ENCODE data around the gene DAPK1.

Gene DAPK1

GRCh38 chr9:87515006-87515405, 17.3 kb downstream of the DAPK1 start:
- Histone ChIP-seq H3K9ac (ENCODE audit: low read length) (no peak overlapping the region), H3F3A (ENCODE audit: insufficient read depth, low read length) (no peaks in the 10 kb centered on the region), H3K4me2 (ENCODE audit: low read depth, low read length) (no peak overlapping the region), H2AFZ (ENCODE audit: low read length) (no peak overlapping the region), H3K27ac (ENCODE audit: low read length) (no peak overlapping the region), H3K27me3 (replicated peaks; ENCODE audit: insufficient read depth, low read length) (no peaks in the 10 kb centered on the region), H4K20me1 (ENCODE audit: insufficient read depth, low read length) (no peaks in the 10 kb centered on the region), H3K9me2 (replicated peaks; ENCODE audit: insufficient read depth, low read length) (no peaks in the 10 kb centered on the region), H3K4me3 (ENCODE audit: low read length) (no peak overlapping the region), H3K79me2 (ENCODE audit: low read length) (peaks cover 49% of the 10 kb centered on the region), H3K9me3 (replicated peaks; ENCODE audit: insufficient read depth, low read length) (no peaks in the 10 kb centered on the region; the same call in 1 of the 2 replicates), H3K36me3 (replicated peaks; ENCODE audit: insufficient read depth, low read length) (0 out of 2 replicates have a peak, but pooled peaks cover 2% of the 10 kb centered on the region), H3K4me1 (ENCODE audit: low read length) (no peaks in the 10 kb centered on the region)
- TF ChIP-seq CTCF (IDR thresholded peaks at IDR 0.05; ENCODE audit: low read length) (no peak), EZH2 (optimal IDR thresholded peaks at IDR 0.05; ENCODE audit: low read depth, low read length) (no peak), EZH2phosphoT487 (IDR thresholded peaks at IDR 0.05; ENCODE audit: low read length) (no peak)
- no peak for DNase-seq

GRCh38 chr9:87515588-87516221, 18.0 kb downstream of the DAPK1 start:
- H3K9ac ChIP-seq (ENCODE audit: low read length), result no peak overlapping the region
- no peaks in the 10 kb centered on the region for H3K9me2 ChIP-seq (replicated peaks; ENCODE audit: insufficient read depth, low read length)
- 0 out of 2 replicates have a peak, but pooled peaks cover 2% of the 10 kb centered on the region for H3K36me3 ChIP-seq (replicated peaks; ENCODE audit: insufficient read depth, low read length)
- H3K79me2 ChIP-seq (ENCODE audit: low read length), result peaks cover 53% of the 10 kb centered on the region
- TF ChIP-seq EZH2 (optimal IDR thresholded peaks at IDR 0.05; ENCODE audit: low read depth, low read length), result no peak
- TF ChIP-seq EZH2phosphoT487 (IDR thresholded peaks at IDR 0.05; ENCODE audit: low read length), result no peak
- no peak overlapping the region for H3K4me3 ChIP-seq (ENCODE audit: low read length)
- no peaks in the 10 kb centered on the region for H3F3A ChIP-seq (ENCODE audit: insufficient read depth, low read length)
- no peak overlapping the region for H3K27ac ChIP-seq (ENCODE audit: low read length)
- H3K9me3 ChIP-seq (replicated peaks; ENCODE audit: insufficient read depth, low read length), result no peaks in the 10 kb centered on the region; the same call in 1 of the 2 replicates
- no peaks in the 10 kb centered on the region for H3K27me3 ChIP-seq (replicated peaks; ENCODE audit: insufficient read depth, low read length)
- no peaks in the 10 kb centered on the region for H4K20me1 ChIP-seq (ENCODE audit: insufficient read depth, low read length)
- H3K4me2 ChIP-seq (ENCODE audit: low read depth, low read length), result no peak overlapping the region
- no peak overlapping the region for H2AFZ ChIP-seq (ENCODE audit: low read length)
- no peaks in the 10 kb centered on the region for H3K4me1 ChIP-seq (ENCODE audit: low read length)
- no peak for DNase-seq

GRCh38 chr9:87516222-87516925, 18.7 kb downstream of the DAPK1 start:
- no peaks in the 10 kb centered on the region for H3F3A ChIP-seq (ENCODE audit: insufficient read depth, low read length)
- no peaks in the 10 kb centered on the region for H3K4me1 ChIP-seq (ENCODE audit: low read length)
- no peak overlapping the region for H3K4me2 ChIP-seq (ENCODE audit: low read depth, low read length)
- no peaks in the 10 kb centered on the region for H3K27me3 ChIP-seq (replicated peaks; ENCODE audit: insufficient read depth, low read length)
- no peak overlapping the region for H3K4me3 ChIP-seq (ENCODE audit: low read length)
- no peaks in the 10 kb centered on the region; the same call in 1 of the 2 replicates for H3K9me3 ChIP-seq (replicated peaks; ENCODE audit: insufficient read depth, low read length)
- no peak overlapping the region for H2AFZ ChIP-seq (ENCODE audit: low read length)
- no peaks in the 10 kb centered on the region for H3K9me2 ChIP-seq (replicated peaks; ENCODE audit: insufficient read depth, low read length)
- 0 out of 2 replicates have a peak, but pooled peaks cover 2% of the 10 kb centered on the region for H3K36me3 ChIP-seq (replicated peaks; ENCODE audit: insufficient read depth, low read length)
- H3K27ac ChIP-seq (ENCODE audit: low read length), result no peak overlapping the region
- no peaks in the 10 kb centered on the region for H4K20me1 ChIP-seq (ENCODE audit: insufficient read depth, low read length)
- H3K79me2 ChIP-seq (ENCODE audit: low read length), result peaks cover 59% of the 10 kb centered on the region
- no peak for TF ChIP-seq CTCF (IDR thresholded peaks at IDR 0.05; ENCODE audit: low read length)
- TF ChIP-seq EZH2 (optimal IDR thresholded peaks at IDR 0.05; ENCODE audit: low read depth, low read length), result no peak
- TF ChIP-seq EZH2phosphoT487 (IDR thresholded peaks at IDR 0.05; ENCODE audit: low read length), result no peak
- no peak overlapping the region for H3K9ac ChIP-seq (ENCODE audit: low read length)
- no peak for DNase-seq
